Mucosa of gallbladder (tissue), 1 donor: ENCODE measurements around the gene XRCC5. TPM values are rescaled to one million over a fixed set of nuclear protein-coding genes. Genes with fewer than 3 reads are reported as not detected.
"Not testable (repeated sequence)": the region's sequence is repeated elsewhere in the genome, so short reads cannot be mapped to it uniquely, and the experiment has no call there.

ENCODE experiments used
- DNase-seq: peaks from one replicate; pipeline ENCODE4 v3.0.0-alpha.2; 2020; ENCODE audit warnings: low spot score
- total RNA-seq: library from RNA; stranded (reverse); gene quantifications from one replicate; pipeline ENCODE4 v1.2.1, GENCODE V29; 2021
- donor health status: DM: no; HTN: no; CAD: no.

XRCC5 gene
- total RNA-seq, 1 donor from 2014 or later: 197 TPM

DNA sequence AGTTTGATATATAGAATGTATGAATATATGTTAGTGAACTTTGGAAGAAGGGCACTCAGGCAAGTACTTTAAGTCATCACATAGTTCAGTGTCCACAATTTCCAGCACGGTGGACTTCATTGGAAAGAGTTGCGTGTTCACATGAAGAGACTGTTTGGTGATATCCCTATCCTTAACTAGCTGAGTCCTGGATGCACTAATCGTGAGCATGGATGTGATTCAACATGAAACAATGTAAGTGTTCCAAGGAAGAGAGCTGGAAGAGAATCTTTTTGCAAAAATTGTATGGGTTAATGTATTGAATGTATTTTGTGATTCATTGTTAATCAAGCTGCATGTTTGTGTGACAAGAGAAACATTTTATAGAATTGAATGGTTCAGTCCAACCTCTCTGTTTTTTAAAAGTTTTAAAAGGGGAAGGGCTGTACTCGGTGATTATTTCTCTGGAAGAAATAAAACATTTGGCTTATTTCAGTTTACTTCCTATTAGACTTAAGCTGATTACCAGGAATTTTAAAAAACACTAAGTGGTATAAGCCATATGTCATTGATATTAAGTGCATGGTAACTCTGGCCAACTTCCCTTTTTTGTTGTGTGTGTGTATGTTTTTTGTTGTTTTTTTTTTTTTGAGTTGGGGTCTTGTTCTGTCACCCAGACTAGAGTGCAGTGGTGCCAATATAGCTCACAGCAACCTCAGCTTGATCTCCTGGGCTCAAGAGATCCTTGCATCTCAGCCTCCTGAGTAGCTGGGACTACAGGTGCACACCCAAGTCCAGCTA, 8.6 kb downstream of the XRCC5 start:
- DNase-seq: no peak

DNA sequence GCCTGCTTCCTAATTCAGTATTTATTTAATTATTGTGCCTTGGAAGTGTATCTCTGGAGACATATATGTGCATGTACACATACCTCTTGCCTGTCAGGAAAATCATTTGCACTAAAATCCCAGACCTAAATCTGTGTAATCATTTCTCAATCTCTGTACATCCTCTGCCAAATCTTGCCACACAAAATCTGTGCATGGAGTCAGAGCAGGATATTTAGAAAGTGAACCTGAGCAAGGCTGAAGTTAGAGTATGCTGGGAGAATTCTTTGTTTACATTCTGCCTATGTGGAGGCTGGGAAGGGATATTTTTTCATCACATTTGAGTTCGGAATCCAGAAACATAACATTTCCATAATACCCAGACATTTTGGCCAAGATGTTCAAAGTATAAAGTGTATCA, 9.3 kb downstream of the XRCC5 start:
- DNase-seq: no peak

DNA sequence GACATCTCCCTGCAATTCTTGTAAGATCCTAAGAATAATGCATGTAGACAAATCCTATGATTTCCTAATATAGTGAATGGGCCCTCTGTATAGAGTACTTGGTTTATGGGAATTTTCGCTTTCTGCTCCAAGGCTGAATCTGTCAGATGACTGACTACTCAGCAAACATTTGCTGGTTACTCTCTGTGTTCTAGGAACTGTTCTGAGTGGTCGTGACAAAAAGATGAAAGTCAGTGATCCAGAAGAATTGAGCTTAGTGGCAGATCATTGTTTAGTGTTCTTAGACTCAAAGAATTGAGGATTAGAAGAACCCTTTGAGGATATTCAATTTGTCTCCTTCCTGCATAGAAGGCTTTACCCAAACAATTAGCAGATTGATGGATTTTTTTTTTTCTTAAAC, 10.0 kb downstream of the XRCC5 start:
- DNase-seq: no peak

DNA sequence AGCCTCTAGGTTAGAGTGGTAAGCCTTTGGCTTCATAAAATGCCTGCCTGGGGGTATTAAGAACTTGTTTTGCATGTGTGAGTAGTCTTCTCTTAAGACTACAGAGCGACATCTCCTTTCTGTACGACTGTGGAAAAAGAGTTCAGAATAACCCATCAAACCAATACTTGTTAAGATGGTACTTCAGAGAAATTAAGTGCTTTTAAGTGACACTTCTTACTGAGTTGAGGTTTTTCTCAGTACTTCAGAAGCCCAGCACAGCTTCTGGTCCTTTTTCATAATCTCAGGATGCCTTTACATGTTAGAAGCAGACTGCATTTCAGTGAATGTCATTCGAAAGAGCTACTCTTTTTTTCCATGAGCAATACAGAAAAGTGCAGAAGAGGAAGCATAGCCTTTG, 10.8 kb downstream of the XRCC5 start:
- DNase-seq: no peak

DNA sequence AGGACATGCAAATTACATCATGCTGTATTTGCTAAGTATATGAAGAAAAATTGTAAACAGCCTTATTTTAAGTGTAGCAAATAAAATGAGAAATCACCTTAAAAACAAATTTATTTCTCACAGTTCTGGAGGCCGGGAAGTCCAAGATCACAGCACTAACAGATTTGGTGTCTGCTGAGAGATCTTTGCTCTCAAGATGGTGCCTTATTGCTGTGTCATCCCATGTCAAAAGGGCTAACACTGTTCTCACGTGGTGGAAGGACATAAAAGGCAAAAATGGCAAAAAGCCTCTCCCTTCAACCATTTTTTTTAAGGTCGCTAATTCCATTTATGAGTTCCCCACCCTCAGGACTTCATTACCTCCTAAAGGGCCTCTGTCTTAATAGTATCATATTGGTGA, 12.1 kb downstream of the XRCC5 start:
- no peak for DNase-seq

DNA sequence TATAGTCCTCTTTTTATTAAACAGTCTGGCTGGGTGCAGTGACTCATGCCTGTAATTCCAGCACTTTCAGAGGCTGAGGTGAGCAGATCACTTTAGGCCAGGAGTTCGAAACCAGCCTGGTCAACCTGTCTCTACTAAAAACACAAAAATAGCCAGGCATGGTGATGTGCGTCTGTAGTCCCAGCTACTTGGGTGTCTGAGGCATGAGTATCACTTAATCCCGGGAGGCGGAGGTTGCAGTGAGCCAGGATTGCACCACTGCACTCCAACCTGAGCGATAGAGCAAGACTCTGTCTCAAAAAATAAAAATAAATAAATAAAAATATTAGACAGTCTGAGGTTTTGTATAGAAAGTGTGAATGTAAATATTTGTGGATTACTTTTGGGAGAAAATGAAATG, 17.8 kb downstream of the XRCC5 start:
- DNase-seq: no peak

DNA sequence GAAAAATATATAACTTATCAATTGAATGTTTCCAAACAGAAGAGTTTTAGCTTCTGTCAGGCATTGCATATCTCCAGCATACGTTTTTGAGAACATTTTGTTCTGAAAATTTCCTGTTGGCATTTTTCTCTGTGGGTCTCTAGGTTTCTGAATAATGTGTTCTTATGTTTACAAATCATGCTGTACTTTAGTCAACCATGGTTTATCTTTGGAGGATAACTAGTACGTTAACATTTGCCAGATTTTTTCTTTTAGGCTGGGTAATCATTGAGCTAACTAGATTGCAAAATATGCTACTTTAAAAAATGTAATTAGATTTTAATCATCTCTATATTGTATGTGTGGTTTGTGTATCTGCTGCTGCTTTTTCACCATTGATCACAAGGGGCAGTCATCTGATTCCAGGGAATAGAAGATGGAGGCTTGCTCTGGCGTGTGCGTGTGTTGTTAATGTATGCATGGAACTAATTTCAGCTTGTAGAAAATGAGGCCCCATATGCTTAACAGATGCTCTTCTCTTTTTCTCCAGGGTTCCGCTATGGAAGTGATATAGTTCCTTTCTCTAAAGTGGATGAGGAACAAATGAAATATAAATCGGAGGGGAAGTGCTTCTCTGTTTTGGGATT, 21.3 kb downstream of the XRCC5 start:
- DNase-seq: no peak

DNA sequence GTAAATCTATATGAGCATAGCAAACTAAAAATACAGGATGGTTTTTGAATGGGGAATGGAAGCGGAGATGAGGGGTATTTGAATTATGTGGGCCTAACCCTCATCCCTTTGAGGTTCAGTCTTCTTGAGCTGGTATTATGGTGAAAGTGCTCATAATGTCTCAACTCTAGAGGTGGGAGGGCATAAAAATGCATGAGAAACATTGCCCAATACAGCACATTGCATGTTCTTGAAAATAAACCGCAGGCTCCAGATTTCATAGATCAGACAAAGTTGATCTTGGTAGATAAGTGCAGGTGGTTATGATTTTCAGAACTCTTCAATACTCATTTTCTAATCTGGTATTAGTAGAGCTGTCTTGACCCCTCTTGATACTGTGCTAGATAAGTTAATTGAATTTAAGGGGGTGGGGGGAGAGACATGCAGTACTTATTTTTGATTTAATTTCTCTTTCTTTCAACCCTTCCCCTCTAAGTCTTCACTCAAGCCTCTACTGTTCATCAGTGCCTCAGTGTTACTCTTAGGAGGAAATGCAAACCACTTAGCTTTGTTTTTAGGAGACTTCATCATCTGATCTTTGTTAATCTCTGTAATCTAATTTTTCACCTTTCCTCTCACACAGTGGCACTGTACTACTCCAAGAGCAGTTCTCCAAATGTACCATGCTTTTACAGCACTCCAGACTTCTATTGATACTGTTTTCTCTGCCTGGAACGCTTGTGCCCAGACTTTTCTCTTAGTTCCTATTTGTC, 22.2 kb downstream of the XRCC5 start:
- no peak for DNase-seq

DNA sequence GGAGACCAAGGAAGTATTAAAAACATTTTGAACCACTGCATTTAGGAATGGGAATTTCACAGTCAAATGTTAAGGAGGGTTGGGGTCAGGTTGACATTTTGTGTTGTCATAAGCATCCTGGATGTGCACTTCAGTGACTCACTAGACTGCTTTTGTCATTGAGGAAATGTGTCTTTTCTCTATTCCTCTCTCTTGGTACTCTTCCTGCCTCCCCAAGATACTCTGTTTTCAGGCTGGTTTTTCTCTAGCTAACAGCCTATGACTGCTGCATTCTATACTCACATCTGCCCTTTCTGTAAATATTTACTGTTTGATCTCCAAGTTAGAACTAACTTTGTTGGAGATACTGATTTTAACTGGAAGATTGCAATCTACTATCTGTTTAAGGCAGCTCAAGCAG, 23.4 kb downstream of the XRCC5 start:
- DNase-seq: no peak

DNA sequence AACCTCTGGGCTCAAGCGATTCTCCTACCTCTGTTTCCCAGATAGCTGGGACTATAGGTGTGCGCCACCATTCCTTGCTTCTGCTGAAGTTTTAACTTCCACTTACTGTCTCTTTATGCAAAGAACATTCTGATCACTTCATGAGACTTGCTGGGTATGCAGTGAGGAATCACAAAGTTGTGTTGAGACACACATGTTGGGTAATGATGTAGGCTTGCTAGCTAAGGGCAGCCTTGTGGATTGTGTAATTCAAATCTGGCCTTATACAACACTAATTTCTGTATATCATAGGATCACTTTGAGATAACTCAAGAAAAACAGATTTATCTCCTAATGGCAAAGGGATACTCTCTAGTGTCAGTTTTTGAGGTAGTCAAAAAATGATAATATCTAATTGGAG, 24.2 kb downstream of the XRCC5 start:
- DNase-seq: no peak

DNA sequence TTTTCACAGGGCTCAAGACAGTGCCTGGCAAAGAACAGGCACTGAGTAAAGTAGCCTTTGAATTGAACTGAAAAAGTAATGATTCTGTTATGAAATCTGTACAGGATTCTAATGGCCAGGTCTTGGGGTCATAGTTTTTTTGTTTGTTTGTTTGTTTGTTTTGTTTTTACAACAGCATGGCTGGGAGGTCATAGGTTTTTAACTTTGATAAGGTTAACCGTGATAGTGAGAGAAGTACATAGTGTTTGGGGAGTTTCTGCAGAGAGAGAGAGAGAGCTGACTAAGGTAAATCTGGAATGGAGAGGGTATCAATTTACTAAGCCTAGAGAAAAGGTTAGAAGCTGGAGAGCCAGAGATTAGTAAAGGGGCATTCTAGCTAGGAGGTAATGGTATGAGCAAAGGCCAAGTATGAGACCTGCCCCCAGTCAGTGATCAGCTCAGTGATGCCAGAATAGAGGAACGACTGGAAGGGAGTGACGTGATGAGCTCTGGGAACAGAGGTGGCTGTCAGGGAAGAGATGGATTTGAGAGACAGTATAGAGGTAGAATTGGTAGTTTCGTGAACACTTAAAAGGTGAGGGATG, 25.9 kb downstream of the XRCC5 start:
- DNase-seq: no peak

DNA sequence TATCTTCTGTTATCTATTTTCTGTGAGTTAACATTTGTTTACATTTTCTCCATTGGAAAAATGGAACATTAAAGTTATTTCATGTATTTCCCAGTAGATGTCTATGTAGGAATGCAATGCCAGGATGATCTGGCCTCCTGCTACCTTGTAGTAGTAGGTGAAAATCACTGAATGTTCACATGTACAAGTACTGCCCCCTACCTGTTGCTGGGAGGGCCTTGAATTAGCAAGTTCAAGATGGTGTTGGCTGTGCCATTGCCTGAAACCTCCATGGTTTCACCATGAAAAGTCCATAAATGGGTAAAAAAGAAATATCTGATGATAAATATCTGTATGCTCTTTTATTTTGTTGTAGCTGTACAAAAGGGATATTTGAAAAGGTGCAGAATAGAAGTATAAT, 30.7 kb downstream of the XRCC5 start:
- DNase-seq: no peak

DNA sequence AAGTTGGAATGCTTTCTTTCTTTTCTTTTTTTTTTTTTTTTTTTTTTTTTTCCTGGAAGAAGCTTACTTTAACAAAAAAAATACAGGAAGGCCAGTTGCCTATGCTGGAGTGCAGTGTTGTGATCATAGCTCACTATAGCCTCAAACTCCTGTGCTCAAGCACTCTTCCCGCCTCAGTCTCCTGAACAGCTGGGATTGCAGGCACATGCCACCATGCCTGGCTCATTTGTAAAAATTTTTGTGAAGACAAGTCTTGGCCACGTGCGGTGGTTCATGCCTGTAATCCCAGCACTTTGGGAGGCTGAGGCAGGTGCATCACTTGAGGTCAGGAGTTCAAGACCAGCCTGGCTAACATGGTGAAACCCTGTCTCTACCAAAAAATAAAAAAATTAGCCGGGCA, 32.4 kb downstream of the XRCC5 start:
- DNase-seq: not testable (repeated sequence)

DNA sequence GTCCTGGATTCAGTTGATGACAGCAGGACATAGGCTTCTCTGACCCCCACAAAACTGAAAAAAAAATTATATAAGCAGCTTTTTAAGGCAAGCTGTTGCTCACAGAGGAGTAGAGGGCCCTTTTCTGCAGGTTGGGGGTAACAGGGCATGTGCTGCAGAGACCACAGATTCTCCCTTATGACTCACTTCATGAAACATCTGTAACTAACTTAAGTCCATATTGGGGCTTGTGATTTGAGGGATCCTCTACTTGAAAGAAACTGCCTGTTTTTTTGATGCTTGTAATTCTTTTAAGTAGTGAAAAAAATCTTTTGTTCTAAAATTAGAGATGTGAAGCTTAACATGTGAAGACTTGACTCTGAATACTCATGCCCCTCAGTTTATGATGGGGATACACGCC, 33.4 kb downstream of the XRCC5 start:
- DNase-seq: no peak

DNA sequence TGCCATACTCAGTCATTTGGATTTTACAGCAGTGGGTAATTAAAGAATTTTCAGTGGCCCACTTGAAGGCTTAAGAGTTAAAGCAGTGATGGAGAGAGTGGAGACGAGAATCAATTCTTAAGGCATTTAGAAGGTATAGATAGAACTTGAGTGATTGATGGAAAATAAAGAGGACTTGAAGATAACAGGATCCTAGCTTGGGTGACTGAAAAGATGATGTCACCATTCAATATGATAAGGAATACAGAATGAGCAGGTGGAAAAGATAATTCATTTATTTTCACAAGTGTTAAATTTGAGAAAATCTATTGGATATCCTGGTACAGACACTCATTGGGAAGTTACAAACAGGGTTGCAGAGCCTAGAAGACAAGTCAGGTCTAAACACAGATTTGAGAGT, 35.2 kb downstream of the XRCC5 start:
- no peak for DNase-seq

DNA sequence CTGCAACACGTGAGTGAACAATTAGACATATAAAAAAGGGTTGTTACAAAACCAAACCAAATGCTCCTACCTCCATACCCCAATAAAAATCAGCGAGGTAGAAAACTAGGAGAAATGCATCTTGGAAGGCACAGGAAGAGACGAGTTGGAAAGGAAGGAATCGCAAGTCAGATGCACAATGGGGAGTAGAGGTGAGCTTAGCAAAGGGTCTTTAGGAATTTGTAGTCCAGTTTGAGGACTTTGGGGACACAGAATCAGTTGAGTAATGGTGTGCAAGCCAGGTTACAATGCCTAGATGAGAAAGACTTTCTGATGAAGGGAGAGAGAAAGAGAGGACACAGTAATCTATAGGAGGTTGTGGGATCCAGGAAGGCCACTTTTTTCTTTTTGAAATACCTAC, 35.7 kb downstream of the XRCC5 start:
- no peak for DNase-seq

DNA sequence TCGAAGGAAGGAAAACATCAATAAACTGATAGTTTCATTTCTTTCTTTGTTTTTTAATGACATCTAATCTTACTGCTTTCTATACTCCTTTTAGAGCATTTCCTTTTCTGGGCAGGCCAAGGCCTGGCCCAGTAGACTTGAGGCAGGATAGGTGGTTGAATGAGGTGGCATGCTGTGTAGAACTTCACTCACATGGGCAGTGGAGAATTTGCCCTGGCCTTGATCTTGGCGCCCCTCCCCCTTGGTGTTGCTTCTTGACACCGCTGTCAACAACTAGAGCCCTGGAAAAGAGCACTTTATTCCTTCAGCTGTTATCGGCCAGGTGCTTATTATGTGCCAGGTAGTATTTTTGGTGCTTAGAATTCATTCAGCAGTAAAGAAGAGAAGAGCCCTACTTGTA, 37.4 kb downstream of the XRCC5 start:
- DNase-seq: no peak

DNA sequence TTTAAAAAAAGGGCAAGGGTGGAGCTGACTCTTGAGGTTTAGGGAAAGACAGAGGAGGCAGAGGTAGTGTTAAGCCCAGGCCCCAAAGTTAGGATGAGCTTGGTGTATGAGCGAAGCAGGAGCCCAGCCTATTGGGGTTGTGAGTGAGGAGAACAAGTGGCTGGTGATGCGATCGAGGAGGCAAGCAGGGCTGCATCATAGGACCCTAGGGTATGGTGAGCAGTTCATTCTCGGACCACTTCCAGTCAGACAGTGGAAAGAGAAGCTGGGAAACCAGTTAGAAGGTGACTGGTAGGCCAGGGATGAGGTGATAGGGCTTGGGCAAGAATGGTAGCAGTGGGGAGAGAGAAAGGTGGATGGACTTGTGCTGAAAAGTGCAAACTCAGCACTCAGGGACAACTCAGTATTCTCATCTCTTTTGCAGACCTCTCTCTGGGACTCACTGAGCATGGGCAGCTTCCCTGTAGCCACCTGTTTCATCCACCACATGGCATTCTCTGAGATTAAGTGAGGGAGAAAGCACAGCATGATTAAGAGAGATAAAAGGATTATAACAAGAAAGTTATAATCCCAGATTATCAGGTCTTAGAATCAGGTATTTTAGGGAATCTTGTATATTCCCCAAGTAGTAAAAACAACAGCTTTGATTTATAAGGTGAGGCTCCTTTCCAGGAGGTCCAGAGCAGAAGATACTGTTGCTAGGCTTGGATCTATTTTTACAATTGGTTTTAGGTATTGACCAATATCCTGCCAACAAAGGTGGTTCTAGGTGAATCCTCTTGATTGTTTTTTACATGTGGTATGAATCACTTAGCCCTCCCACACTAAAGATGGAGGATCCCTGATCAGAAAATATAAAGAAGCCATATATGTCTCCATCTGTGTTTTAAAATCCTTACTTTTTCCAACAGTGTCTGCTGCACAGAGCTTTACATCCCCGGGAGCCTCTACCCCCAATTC, 38.3 kb downstream of the XRCC5 start:
- no peak for DNase-seq

DNA sequence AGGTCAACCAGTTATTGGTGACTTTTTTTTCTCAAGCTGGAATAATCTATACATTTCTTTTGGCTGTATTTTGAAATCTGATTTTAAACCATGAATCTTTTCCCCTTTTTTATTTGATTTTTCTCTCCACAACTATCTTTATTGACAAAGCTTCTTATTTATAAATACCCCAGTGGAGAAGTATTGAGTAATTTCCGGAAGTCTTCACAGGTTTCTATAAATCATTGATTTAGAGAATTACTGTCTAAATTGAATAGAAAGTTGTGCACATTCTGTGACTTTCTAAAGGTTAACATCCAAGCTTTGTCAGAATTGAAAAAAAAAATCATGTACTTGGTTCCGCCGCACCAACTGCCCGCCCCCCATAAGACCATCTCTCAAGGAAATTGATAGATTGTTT, 39.8 kb downstream of the XRCC5 start:
- no peak for DNase-seq

DNA sequence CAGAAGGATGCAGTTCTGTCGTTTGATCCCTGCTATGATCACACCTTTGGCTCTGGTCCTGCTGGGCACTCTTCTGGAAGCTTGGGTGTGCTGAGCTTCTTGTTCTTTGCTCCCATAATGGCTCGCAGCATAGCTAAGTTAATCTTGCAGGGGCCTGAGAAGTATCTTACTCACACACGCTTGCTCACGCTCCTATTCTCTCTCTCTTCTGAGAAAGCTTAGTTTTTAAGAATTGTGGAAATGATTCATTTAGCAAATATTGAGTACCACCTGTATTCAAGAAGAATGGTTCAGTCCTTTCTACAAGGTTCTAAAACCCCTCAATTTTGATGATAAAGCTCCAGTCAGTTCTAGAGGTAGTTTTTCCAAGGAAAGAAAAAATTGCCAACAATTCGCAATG, 40.6 kb downstream of the XRCC5 start:
- DNase-seq: no peak

DNA sequence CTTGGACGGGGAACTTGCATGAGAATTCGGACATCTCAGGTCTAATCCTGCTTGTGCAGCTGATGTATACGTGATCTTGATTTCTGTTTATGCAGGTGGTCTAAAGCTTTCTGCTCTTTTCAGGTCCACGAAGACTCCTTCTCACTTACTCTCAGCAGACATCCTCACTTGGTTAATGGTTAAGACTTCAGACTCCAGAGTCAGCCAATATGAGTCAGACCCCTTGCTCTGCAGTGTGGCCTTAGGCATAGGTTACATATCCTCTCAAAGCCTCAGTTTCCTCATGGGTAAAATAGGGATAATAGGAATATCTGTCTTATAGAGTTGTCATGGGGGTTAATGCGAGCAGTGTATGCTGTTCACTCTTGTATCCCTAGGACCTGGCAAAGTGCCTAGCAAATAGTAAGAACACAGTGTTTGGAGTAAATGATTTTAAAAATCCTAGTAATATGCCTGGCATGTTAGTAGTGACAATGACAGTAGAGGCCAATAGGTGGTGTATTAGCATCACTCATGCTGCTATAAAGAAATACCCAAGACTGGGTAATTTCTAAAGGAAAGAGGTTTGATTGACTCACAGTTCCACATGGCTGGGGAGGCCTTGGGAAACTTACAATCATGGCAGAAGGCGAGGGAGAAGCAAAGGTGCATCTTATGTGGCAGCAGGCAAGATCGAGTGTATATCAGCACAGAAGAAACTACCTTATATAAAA, 42.3 kb downstream of the XRCC5 start:
- DNase-seq: no peak
